SK-N-SH treated with all-trans-retinoic acid at 6 μM for 48 hours (cell line): Measurements from ENCODE around the gene SLC12A7.

Experiments
- ATAC-seq: fragments of 200-7000 bp; cut with Tn5 transposase; 3 replicates; pipeline ENCODE4 v1.9.1; 2020; ENCODE audit warnings: mild to moderate bottlenecking, moderate library complexity
- ARNTL ChIP-seq: fragments of 450-650 bp; formaldehyde crosslinking; IDR thresholded peaks from 2 replicates; pipeline ENCODE4 v1.5.0; 2020; ENCODE audit warnings: low read depth, mild to moderate bottlenecking, moderate library complexity, borderline replicate concordance
- BACH2 ChIP-seq: fragments of 250-450 bp; sonication (Bioruptor Pico); IDR thresholded peaks from 2 replicates; pipeline ENCODE4 v1.9.0; 2021; ENCODE audit warnings: mild to moderate bottlenecking, borderline replicate concordance
- CREB5 ChIP-seq: fragments of 250-450 bp; sonication (Bioruptor Pico); IDR thresholded peaks from 2 replicates; pipeline ENCODE4 v1.5.1; 2020; ENCODE audit warnings: low read depth, mild to moderate bottlenecking, moderate library complexity
- CSDC2 ChIP-seq: fragments of 250-450 bp; sonication (Bioruptor Pico); IDR thresholded peaks from 2 replicates; pipeline ENCODE4 v1.5.0; 2020; ENCODE audit warnings: mild to moderate bottlenecking, moderate library complexity
- CSRNP3 ChIP-seq: fragments of 250-450 bp; sonication (Bioruptor Pico); IDR thresholded peaks from 2 replicates; pipeline ENCODE4 v1.5.1; 2021; ENCODE audit warnings: mild to moderate bottlenecking, moderate library complexity
- ESRRG ChIP-seq: fragments of 250-450 bp; sonication (Bioruptor Pico); IDR thresholded peaks from 2 replicates; pipeline ENCODE4 v1.6.1; 2021; ENCODE audit warnings: mild to moderate bottlenecking
- GLIS3 ChIP-seq: fragments of 250-450 bp; sonication (Bioruptor Pico); IDR thresholded peaks from 2 replicates; pipeline ENCODE4 v1.5.0; 2020; ENCODE audit warnings: mild to moderate bottlenecking, moderate library complexity
- ISL1 ChIP-seq: fragments of 250-450 bp; sonication (Bioruptor Pico); IDR thresholded peaks from 2 replicates; pipeline ENCODE4 v2.1.2; 2022; ENCODE audit warnings: mild to moderate bottlenecking, moderate library complexity
- OSR1 ChIP-seq: fragments of 250-450 bp; sonication (Bioruptor Pico); IDR thresholded peaks from 2 replicates; pipeline ENCODE4 v1.8.0; 2022; ENCODE audit warnings: moderate library complexity, mild to moderate bottlenecking, inconsistent platforms
- POU6F1 ChIP-seq: fragments of 250-450 bp; sonication (Bioruptor Pico); IDR thresholded peaks from 2 replicates; pipeline ENCODE4 v1.8.0; 2021; ENCODE audit warnings: low read depth, mild to moderate bottlenecking, moderate library complexity, borderline replicate concordance
- PPARA ChIP-seq: fragments of 250-450 bp; sonication (Bioruptor Pico); IDR thresholded peaks from 2 replicates; pipeline ENCODE4 v1.5.0; 2020; ENCODE audit warnings: mild to moderate bottlenecking, borderline replicate concordance
- RARB ChIP-seq: fragments of 250-450 bp; sonication (Bioruptor Pico); IDR thresholded peaks from 2 replicates; pipeline ENCODE4 v1.8.0; 2021; ENCODE audit warnings: mild to moderate bottlenecking, moderate library complexity
- SNAI2 ChIP-seq: fragments of 250-450 bp; sonication (Bioruptor Pico); IDR thresholded peaks from 2 replicates; pipeline ENCODE4 v1.5.0; 2020; ENCODE audit warnings: mild to moderate bottlenecking, moderate library complexity
- TCF4 ChIP-seq: fragments of 250-450 bp; sonication (Bioruptor Pico); IDR thresholded peaks from 2 replicates; pipeline ENCODE4 v1.8.0; 2021; ENCODE audit warnings: mild to moderate bottlenecking, moderate library complexity, borderline replicate concordance
- TOX ChIP-seq: fragments of 250-450 bp; sonication (Bioruptor Pico); IDR thresholded peaks from 2 replicates; pipeline ENCODE4 v1.8.0; 2021; ENCODE audit warnings: mild to moderate bottlenecking, moderate library complexity, borderline replicate concordance
- TSHZ2 ChIP-seq: fragments of 250-450 bp; sonication (Bioruptor Pico); IDR thresholded peaks from 2 replicates; pipeline ENCODE4 v1.5.0; 2020; ENCODE audit warnings: mild to moderate bottlenecking, moderate library complexity
- ZC3H10 ChIP-seq: fragments of 250-450 bp; sonication (Bioruptor Pico); IDR thresholded peaks from 2 replicates; pipeline ENCODE4 v1.5.1; 2021; ENCODE audit warnings: mild to moderate bottlenecking, moderate library complexity
- ZFP3 ChIP-seq: fragments of 250-450 bp; sonication (Bioruptor Pico); IDR thresholded peaks from 2 replicates; pipeline ENCODE4 v1.5.0; 2020; ENCODE audit warnings: mild to moderate bottlenecking, moderate library complexity
- ZFP30 ChIP-seq: fragments of 450-650 bp; formaldehyde crosslinking; IDR thresholded peaks from 2 replicates; pipeline ENCODE4 v1.5.0; 2022; ENCODE audit warnings: mild to moderate bottlenecking, moderate library complexity
- ZNF565 ChIP-seq: fragments of 450-650 bp; formaldehyde crosslinking; conservative IDR thresholded peaks from 2 replicates; pipeline ENCODE4 v1.5.0; 2020; ENCODE audit warnings: low read depth, mild to moderate bottlenecking, moderate library complexity
- ZNF70 ChIP-seq: fragments of 450-650 bp; formaldehyde crosslinking; IDR thresholded peaks from 2 replicates; pipeline ENCODE4 v1.5.0; 2020; ENCODE audit warnings: mild to moderate bottlenecking, moderate library complexity
- ZNF8 ChIP-seq: fragments of 450-650 bp; formaldehyde crosslinking; IDR thresholded peaks from 2 replicates; pipeline ENCODE4 v1.5.0; 2020; ENCODE audit warnings: mild to moderate bottlenecking, moderate library complexity

SLC12A7 gene

GRCh38 chr5:1104327-1105006 lies 7.4 kb downstream of the SLC12A7 start:
- no peak for ATAC-seq
- TF ChIP-seq PPARA (CRISPR knock-in tag): no peak
- no peak for TF ChIP-seq ZNF70 (CRISPR knock-in tag)
- TF ChIP-seq ZC3H10 (CRISPR knock-in tag): no peak
- no peak for TF ChIP-seq POU6F1 (CRISPR knock-in tag)
- TF ChIP-seq ZNF565 (CRISPR knock-in tag): no peak
- TF ChIP-seq OSR1 (CRISPR knock-in tag): no peak
- no peak for TF ChIP-seq CSRNP3 (CRISPR knock-in tag)
- TF ChIP-seq GLIS3 (CRISPR knock-in tag): no peak
- no peak for TF ChIP-seq ZFP3 (CRISPR knock-in tag)
- no peak for TF ChIP-seq CSDC2 (CRISPR knock-in tag)
- TF ChIP-seq ARNTL (CRISPR knock-in tag): no peak
- no peak for TF ChIP-seq TSHZ2 (CRISPR knock-in tag)
- no peak for TF ChIP-seq CREB5 (CRISPR knock-in tag)
- no peak for TF ChIP-seq ISL1
- no peak for TF ChIP-seq RARB
- TF ChIP-seq ZFP30 (CRISPR knock-in tag): no peak
- TF ChIP-seq, all 23 proteins: peak for 0

GRCh38 chr5:1103505-1104326 lies 8.1 kb downstream of the SLC12A7 start:
- ATAC-seq: no peak
- TF ChIP-seq ZNF565 (CRISPR knock-in tag) (no peak), ZNF70 (CRISPR knock-in tag) (no peak), CREB5 (CRISPR knock-in tag) (no peak), ZNF8 (no peak), BACH2 (no peak), TCF4 (no peak), RARB (no peak), OSR1 (CRISPR knock-in tag) (no peak), CSDC2 (CRISPR knock-in tag) (no peak), TOX (CRISPR knock-in tag) (no peak), CSRNP3 (CRISPR knock-in tag) (no peak), ZC3H10 (CRISPR knock-in tag) (no peak), GLIS3 (CRISPR knock-in tag) (no peak), SNAI2 (CRISPR knock-in tag) (no peak), ESRRG (CRISPR knock-in tag) (no peak), ARNTL (CRISPR knock-in tag) (no peak)
